HG03060 (cell line): ENCODE measurements around the gene VGF.

ENCODE experiments used
- ATAC-seq: cut with Tn5 transposase; IDR thresholded peaks from one replicate; pipeline ENCODE4 v1.9.1; 2021; ENCODE audit warnings: low read depth, moderate number of reproducible peaks; ENCODE audit not compliant: unreplicated experiment

VGF gene

GRCh38 chr7:101167645-101168411 lies 2.5 kb upstream of the VGF start:
- ATAC-seq: no peak

DNA sequence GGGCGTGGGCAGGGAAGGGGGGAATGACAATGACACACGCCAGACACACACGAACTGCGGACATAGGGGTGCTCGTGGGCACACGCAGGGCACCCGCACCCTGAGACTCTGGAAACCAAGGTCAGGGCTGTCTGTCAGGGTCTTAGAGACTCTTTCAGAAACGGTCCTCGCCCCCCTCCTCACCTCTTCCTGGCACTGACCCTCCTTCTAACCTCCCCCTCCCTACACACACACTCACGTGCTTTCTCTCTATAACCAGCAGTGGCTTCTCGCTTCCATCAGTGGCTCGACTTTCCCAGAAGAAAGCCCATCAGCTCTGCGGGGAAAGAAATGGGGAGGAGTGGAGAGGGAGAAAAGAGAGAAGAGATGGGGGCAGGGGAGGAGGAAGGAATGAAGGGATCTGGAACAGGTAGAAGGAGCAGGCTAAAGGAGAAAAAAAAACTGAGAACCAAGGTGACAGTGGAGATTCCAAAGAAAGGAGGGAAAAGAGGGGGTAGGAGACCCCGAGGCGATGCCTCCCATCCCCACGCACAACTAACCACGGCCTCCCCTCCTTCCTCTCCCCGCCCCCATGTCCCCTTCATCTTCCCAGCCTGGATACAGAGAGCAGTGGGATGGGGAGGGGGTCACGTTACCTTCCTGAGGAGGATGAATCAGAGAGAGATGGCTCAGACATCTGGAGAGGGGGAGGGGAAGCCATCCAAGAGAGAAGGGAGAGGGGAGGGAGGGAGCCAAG lies 1.7 kb upstream of the VGF start:
- ATAC-seq: no peak

GRCh38 chr7:101166648-101166908 lies 1.2 kb upstream of the VGF start:
- ATAC-seq: no peak

GRCh38 chr7:101165958-101166647 lies 734 bp upstream of the VGF start:
- no peak for ATAC-seq

DNA sequence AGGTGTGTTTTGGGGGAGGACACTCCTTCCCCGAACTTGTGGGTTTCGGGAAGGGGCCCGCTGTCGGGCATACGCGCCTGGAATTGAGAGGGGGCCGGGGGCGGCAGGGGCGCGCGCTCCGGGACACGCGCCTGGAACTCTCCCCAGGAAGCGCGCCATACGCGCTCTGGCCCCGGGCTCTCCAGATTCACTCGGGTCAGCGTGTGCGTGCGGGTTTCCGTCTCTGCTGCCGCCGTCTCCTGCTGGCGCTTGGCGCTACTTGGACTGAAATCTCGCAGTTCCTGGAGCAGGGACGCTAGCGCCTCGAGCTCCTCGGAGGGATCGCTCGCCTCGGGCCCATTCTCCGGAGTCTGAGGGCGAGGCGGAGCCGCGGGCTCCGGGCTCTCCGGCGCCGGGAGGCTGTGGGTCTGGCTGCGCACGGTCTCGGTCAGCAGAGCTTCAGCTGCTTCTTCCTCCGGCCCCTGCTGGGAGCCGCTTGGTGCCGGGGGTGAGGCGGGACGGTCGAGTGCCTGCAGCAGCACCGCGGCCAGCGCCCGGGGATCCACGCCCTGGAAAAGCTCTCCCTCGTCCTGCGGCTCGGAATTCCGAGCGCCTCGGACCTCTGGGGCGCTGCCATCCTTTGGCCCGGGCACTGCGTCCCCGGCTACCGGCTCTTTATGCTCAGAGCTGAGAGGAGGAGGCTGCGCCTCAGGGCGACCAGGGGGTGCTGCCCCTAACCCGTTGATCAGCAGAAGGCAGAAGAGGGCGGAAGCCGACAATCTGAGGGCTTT lies 1.1 kb downstream of the VGF start:
- no peak for ATAC-seq

- ATAC-seq: no peak
Observed at GRCh38 chr7:101163279-101164070, 1.9 kb downstream of the VGF start.

- ATAC-seq: no peak
Observed at GRCh38 chr7:101162551-101163278, 2.7 kb downstream of the VGF start.

DNA sequence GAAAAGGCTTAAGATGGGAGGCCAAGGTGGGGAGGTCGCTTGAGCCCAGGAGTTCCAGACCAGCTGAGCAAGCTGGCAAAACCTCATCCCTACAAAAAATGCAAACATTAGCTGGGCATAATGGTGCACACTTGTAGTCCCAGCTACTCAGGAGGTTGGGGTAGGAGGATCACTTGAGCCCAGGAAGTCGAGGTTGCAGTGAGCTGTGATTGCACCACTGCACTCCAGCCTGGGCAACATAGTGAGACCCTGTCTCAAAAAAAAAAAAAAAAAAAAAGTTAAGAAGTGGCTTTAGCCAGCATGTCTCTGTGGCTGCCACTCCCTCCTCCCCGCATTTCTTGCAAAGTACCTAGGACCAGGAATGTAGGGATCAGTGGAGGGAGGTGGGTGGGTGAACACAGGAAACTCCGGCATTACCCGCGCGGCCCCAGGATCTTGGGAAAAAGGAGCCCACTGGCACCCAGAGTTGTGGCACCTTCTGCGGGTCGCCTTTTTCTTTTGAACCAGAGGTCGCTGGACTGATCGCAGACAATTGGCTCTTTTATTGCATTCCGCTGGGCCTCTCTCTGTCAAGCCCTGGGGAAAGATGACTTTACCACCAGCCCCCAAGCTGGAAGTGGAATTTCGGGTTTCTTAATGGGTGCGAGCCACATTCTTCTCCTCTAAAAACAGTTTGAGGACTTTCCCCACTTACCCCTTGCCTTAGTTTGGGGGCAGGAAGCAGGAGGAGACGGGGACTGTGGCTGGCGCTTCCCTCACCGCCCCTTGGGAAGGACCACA lies 3.5 kb downstream of the VGF start:
- ATAC-seq: no peak

GRCh38 chr7:101160910-101161309 lies 4.5 kb downstream of the VGF start:
- no peak for ATAC-seq

GRCh38 chr7:101159696-101160674 lies 5.4 kb downstream of the VGF start:
- ATAC-seq: no peak

DNA sequence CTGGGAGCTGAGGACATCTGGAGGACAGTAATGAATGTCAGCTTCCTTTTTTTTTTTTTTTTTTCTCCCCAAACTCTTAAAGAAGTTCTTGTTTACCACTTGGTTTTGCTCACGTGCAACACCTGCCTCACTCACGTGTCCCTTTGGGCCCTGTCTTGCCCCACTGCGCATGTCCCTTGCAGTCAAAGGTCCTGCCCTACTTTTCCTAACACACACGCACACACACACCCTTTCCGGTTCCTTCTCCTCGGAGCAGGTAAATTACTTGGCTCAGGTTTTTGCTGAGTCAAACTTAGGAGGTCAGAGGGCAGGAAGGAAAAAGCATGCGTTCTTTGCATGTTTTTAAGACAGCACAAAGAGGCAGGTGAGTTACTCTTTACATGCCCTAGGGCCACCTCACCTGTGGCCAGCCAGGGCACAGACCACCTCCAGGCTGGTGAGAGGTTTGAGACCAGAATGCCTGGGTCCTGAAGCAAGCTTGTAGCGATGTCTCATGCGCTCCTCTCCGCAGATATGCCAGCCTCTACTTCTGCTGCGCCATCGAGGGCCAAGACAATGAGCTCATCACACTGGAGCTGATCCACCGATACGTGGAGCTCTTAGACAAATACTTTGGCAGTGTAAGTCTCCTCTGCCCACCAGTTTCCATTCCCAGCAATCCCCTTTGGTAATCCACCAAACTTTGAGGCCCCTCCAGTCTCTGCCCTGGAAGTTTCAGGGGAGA lies 8.3 kb downstream of the VGF start:
- no peak for ATAC-seq

GRCh38 chr7:101156277-101156676 lies 9.1 kb downstream of the VGF start:
- ATAC-seq: no peak

DNA sequence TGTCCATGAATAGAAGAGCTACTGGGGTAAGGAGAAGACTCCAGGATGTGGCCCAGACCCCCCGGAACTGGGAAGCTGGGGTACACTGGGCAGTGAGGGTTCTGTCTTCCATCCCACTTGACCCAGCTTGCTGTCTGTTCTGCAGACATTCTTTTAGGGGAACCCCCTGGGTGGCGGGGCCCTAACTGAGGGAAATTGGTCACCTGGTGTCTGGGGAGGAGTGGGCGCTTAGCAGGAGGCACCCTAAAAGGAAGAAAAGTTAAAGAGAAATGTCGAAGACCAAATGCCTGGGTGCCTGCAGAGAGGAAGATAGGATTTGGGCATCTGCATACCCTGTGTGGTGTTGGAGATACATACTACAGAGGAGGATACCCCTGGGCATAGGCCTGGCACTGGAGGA lies 10.1 kb downstream of the VGF start:
- ATAC-seq: no peak

- no peak for ATAC-seq
Observed at GRCh38 chr7:101154693-101155102, 10.7 kb downstream of the VGF start.

DNA sequence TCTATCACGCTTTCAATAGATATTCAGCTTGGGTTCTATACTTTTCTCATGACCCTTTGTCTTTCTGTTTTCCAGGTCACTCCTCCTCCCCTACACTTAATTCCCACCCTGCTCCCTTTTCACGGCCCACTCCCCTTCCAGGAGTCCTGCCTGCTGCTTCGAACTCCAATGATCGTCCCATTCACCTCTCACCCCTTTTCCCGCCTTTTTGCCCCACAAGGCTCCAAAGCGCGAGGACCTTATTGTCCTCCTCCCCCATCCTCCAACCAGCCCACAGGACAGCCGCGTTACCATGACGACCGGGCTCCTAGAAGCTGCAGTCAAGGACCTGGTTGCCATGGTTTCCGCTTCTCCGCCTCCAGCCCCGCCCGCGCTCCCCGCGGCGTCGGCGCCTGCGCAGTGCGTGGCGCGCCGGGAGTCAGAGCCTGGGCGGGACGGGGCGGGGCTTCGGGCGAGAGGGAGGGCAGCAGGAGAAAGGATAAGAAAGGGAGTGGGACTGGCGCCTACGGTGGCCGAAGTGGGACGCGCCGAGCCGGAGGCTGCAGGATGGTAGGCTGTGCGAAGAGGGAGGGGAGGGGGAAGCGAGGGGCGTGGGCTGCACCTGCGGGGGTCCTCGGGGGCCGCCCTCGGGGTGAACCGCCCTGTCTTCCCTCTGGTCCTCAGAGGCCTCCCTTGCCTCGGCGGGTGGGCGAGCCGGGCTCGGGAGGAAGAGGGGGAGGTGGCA lies 11.2 kb downstream of the VGF start, which contains the start of gene AP1S1:
Gene AP1S1 (plus strand): TSS at position 508 of the 724 bp plus-strand sequence. CDS start 39 bp downstream, at position 547.
- no peak for ATAC-seq
